GM03348 (cell line): ENCODE results near the gene RPL31.

ENCODE experiments used
- DNase-seq: peaks from one replicate; pipeline ENCODE4 v3.0.0; 2012; ENCODE audit warnings: low spot score

RPL31 gene

DNA sequence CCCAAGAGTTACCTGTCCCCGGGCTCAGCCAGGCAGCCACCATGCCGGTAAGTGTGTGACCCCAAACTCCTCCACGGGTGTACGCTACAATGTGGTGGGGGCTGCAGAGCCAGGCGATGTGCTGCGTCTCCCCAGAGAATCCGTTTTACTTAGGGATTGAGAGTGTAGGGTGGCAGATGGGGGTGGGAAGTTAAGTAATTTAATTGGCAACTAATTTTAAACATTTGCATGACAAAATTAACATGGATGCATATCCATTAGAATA, 26.6 kb upstream of the RPL31 start:
- no peak for DNase-seq

DNA sequence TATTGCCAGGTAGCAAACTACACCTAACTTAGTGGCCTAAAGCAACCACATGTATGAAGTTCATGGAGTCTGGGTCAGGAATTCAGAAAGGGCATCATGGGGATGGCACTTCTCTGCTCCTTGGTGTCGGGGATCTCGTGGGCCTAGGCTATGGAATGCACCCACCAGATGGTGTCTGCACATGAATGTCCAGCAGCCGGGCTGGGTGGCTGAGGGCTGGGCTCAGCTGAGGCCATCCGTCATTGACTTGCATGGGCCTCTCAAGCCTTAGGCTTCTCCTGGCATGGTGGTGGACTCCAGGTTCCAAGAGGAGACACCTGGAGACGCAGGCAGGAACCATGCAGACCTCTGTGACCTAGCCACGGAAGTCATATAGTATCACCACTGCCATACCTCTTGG, 26.0 kb upstream of the RPL31 start:
- no peak for DNase-seq

DNA sequence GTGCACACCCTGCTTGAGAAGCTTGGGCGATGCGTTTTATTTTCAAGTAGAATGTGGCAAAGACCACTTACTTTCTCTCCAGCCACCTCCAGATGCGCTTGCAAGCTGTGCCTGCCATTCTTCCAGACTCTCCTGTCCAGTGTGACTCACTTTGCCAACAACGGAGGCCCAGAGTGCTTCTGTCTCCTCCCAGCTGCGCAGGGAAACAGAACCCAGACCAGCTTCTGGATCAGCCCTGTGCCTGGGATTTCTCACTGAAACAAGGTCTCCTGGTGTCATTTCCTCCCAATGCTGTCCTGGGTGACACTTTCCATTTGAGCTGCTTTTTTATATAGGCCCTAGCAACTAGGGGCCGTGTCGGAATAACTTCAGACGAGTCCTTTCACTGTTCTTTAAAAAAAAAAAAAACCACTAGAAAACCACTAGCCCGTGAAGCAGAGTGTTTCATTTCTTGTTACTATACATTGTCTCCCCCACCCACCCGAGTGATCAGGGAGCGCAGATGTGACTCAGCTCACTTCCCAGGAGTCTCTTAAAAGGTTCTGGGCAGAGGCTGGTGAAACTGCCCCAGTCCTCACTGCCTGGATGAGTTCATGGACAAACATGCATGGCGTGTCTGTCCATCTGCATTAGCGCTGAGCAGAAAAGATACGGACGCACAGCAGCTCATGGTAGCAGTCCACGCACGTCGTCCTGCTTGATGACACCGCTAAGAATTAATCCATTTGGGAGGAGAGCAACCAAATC, 25.3 kb upstream of the RPL31 start:
- no peak for DNase-seq

DNA sequence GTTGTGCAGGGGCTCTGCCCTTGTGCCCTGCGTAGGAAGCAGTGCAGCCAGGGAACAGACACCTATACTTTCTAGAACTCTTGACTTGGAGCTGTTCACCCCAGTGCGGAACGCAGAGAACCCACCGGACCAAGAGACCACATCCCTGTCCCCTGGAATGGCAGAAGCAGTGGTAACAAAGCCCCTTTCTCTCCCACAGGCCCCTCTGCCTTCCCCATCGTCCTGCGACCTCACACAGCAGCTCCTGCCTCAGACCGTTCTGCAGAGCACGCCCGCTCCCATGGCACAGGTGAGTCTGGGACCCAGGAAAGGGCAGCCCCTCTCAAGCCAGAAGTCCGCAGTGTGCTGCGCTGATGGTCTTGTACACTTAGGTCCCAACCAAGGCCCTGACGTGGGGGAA, 24.6 kb upstream of the RPL31 start:
- DNase-seq = no peak

DNA sequence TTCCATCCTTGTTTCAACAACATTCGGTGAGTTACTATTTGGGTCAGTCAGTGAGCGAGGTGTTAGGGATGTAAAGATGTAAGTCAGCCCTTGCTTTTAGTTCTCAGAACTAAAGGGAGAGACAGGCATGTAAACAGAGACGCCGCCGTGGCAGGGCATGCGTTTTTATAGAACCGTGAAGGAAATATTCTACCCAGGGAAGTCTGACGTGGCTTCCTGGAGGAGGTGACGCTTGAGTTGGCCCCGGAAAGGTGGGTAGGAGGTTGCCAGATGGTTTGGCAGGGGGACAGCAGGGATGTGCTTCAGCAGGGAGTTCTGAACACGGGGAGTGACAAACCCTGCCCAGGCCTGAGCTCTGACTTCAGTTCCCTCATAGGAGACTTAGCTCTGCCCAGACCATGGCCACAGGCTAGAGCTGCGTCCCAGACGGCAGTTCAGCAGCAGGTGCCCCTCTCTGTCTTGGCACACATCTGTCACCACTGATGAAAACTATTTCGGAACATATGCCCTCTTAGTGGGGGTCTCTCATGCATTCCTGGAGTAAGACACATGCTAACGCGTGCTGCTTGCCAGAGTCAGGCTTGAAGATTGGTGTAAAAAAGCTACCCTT, 23.4 kb upstream of the RPL31 start:
- DNase-seq = no peak

DNA sequence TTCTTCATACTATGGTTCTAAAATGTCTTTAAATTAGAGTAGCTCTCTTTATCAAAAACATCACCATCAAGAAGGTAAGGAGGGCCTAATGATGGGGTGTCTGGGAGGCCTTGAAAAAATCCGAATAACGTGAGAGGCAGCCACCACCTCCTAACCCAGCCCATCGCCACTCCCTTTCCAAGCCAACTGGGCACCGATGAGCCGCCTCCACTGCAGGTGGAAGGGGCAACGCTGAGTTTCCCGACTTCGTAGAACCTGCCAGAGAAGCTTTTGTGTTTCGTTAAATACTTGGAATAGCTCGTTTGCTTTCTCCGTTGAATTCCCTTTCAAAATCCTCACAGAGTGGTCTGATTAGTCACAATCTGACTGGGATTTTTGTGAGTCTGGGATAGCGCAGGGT, 22.0 kb upstream of the RPL31 start:
- no peak for DNase-seq

DNA sequence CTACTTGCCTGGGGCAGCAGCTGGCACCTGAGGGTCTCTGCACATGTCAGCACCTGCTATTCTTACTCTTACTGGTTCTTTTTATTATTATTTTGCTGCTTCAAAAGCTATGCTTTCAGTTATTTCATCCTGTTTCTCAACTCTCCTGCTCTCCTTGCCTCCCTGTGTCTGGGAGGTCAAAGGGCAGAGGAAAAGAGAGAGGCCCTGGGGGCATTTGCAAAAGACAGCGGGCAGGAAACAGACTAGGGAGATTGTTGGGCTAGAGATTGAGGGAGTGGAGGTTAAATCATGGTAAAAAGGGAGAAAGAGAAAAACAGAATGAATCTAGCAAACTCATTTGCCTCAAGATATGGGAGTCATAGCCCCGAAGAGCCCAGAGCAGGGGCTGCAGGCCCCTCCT, 21.1 kb upstream of the RPL31 start:
- DNase-seq = no peak

DNA sequence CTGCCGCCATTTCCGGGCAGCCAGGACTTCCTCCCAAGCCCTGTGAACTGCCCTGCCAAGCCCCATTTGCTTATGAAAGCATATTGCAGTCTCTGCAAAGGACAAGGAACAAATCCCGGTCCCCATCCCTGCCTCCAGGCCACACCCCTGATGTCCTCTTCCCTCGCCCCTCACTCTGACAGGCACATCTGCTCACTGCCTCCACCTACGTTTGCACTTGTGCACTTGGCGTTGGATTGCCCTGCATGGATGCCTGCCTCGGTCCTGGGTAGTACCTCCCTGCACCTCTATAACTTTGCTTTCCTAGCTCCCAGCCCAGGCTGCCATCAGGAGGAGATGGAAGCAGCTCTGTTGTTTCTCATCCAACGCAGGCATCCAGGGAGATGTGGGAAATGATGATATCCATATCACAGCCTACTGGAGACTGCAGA, 19.6 kb upstream of the RPL31 start:
- no peak for DNase-seq

DNA sequence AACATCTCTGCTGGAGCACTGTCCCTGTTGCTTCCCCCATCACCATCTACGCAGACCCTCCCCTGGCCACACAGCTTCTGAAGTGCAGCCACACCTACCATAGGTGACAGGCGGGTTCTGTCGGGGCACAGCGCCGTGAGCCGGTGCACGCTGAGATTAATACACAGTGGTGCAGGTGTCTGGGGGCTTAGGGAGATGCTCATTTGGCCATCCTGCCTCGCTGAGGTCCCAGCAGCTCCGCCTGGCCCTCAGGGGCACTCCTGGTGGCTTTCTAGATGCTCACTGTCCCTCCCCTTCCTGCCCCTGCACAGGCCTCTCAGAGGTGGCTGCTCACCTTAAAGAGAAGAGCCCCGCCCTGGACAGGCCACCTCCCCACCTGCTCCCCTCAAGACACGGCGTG, 18.9 kb upstream of the RPL31 start:
- no peak for DNase-seq

DNA sequence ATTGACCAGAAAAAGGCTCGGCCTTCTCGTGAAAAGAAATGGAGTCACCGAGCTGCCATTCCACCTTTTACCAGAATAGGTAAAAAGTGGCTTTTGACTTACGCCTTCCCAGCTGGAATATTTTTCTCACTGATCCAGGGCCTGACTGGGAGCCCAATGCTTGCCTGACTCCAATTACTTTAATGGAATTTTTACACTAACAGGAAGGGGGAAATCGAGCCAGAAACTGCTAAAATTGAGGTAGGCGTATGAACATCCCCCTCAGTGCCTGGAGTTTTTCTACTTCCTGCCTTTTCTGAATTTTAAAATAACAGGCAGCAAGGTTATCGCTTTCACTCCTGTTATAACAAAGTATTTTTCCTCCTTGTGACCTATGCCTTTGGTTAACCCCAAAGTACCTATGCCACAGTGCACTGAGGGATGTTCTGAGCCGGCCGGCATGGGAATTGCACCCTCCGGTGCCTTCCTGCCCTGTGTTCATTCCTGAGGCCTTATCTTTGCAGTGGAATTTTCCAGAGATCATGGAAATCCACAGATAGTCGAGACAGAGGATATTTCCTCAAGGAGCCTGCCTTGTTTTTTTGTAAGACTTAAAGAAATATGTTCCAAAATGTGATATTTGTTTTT, 18.3 kb upstream of the RPL31 start:
- no peak for DNase-seq

DNA sequence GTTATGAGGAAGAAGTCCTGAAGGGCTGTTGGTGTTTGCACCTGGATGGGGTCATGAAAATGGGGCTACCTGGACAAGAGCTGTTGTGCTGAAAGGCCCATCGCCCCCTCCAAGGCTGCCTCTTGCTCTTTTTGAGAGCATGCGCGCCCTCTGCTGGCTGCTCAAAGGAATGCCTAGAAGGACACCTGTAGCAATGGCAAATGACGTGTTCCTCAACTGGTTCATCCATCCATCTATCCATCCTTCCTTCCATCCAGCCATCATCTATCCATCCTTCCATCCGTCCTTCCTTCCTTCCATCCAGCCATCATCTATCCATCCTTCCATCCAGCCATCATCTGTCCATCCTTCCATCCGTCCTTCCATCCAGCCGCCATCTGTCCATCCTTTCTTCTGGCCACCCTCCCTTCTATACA, 17.2 kb upstream of the RPL31 start:
- peak; percentile 79 for DNase-seq

DNA sequence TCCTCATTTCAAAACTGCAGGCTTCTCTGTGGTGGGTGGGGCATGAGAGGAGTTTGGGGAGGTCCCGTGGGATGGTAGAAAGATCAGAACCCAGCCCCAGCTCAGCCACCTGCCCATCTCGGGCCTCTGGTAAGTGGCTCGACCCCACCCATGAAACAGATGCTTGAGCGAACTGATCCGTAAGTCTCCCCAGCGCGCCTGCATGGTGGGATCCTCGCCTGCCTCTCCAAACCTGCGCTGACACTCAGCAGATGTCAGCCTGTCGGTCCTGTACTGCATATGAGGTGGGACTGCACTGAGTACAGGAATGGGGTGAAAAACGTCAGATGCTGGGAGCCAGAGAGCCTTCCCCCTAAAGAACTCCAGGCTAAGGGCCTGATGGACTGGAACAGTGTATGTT, 15.9 kb upstream of the RPL31 start:
- no peak for DNase-seq

DNA sequence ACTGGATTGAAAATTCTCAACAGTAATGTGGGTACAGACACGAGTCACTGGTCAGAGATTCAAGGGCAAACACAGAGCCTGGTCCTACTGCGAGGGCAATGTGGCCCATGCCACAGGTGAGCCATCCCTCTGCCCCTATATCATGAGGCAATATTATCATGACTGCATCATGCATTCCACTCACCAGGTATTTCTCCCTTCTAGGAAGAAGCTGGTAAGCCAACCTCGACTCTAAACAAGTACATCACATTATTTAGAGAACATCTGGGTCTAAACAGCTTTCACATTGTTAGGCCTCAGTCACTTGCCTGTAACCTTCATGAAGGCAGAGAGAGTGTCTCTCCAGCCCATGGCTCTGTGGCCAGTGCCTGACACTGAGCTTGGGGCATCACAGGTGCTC, 14.6 kb upstream of the RPL31 start:
- no peak for DNase-seq

DNA sequence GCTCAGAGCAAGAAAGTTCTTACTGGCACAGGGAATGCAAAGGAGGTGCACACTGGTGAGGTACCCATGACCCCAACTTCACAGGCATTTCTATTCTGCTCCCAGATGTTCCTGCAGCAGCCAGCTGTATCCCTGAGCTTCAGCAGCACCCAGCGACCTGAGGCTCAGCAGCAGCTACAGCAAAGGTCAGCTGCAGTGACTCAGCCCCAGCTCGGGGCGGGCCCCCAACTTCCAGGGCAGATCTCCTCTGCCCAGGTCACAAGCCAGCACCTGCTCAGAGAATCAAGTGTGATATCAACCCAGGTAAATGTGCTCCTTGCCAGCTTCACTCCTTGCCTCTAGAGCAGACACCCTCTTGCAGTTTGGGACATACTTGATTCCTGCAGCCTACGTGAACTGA, 14.1 kb upstream of the RPL31 start:
- DNase-seq = no peak

DNA sequence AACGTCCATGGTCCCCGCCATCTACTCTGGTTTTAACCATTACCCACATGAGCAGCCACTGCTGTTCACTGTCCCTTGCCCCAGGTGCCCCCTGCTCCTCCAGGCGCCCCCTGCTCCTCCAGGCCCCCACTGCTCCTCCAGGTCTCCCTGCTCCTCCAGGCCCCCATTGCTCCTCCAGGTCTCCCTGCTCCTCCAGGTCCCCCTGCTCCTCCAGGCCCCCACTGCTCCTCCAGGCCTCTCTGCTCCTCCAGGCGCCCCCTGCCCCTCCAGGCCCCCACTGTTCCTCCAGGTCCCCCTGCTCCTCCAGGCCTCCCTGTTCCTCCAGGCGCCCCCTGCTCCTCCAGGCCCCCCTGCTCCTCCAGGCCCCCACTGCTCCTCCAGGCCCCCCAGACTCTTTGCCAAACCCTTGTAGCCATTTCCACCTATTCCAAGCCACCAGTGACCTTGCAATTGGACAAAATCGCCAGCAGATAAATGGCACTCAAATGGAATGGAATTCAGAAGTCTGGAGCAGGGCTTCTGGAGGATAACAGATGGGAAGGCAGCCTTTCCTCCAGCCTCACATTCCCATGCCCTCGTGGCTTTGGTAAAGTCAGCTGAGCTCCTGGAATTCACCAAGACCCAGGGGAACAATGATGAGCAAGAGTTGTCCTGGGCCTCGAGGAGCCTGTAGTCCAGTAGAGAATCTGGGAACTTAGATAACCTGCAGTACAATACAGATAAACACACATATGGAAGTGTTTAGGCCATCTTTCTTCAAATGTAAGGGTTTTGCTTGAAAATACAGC, 13.3 kb upstream of the RPL31 start:
- DNase-seq = peak; percentile 69

DNA sequence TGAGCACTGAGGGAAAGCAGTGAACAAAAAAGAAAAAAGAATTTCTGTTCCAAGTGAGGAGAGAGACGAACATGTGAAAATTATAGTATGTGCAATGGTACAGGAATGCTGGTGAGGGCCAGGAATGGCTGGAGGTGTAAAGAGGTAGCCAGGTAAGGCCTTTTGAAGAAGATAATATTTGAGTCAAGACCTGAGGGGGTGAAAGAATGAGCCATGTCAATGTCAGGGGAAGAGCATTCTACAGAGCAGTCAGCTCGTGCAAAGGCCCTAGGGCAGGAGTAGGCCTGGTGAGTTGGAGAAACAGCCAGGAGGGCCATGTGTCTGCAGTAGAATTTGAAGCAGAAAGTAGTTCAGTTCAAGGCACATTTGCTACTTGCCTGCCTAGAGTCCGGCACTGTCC, 12.4 kb upstream of the RPL31 start:
- DNase-seq = no peak

DNA sequence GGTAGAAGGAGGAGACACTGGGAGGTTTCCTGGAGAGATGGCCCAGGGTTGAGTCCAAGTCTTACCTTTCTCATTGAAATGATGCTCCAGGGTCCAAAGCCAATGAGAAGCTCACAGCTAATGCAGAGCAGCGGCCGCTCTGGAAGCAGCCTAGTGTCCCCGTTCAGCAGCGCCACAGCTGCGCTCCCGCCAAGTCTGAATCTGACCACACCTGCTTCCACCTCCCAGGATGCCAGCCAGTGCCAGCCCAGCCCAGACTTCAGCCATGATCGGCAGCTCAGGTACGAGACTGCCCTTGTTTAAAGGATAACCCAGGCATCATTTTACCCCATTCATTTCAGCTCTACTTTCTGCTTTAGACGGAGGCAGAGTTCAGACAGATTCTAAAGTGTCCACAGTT, 11.9 kb upstream of the RPL31 start:
- DNase-seq = no peak

DNA sequence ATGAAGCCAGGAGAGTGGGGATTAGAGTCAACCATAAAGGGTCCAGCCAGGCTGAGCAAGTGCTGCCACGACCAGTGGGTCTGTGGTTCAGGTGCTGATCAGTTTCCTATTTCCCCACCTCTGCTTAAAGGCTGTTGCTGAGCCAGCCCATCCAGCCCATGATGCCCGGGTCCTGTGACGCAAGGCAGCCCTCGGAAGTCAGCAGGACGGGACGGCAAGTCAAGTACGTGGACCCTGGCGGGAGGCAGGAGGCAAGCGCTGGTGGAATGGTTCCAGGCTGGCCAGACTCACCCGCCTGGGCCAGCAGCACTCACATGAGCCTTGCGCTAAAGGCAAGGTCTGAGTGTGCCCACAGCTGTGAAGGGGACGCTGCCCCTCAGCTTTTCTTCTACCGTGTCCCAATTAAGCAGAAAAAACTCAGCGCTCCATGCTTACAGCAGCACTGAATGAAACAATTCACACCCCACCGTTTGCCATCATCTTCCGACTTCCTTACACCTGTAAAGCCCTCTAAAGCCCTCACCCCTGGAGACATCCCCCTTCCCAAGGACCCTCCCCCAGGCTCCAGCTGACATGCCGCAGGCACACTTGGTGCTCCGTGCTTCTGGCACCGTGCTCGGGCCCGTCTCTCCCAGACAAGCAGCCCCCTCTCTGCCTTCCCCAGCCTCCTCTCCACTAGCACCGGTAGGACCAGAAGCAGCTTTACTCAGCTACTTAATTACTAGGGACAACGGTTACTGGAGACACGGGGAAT, 11.3 kb upstream of the RPL31 start:
- no peak for DNase-seq

DNA sequence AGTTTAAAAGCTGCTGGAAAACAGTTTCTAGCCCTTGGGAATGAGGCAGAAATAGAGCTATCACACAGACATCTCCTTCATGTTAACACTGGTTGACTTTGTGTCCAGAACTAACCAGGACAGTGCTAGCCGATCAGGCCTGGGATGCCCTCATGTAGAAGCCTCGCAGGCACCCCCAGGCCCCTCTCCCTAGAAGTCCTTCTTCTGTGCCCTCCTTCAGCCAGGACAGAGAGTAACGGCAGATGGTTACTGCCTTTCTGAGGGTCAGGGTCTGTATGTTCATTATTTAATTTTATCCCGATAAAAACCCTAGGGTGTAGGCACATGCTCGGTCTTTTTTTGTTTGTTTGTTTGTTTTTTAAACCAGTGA, 10.7 kb upstream of the RPL31 start:
- no peak for DNase-seq

DNA sequence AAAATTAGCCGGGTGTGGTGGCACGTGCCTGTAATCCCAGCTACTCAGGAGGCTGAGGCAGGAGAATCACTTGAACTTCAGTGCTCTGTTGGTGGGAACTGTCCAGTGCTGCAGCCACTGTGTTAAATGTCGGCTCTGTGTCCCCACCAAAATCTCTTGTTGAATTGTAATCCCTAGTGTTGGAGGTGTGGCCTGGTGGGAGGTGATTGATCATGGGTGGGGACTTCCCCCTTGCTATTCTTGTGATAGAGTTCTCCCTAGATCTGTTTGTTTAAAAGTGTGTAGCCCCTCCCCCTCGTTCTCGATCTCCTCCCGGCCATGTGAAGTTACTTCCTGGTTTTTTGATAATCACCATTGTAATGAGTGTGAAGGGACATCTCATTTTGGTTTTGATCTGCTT, 9.8 kb upstream of the RPL31 start:
- DNase-seq = no peak

DNA sequence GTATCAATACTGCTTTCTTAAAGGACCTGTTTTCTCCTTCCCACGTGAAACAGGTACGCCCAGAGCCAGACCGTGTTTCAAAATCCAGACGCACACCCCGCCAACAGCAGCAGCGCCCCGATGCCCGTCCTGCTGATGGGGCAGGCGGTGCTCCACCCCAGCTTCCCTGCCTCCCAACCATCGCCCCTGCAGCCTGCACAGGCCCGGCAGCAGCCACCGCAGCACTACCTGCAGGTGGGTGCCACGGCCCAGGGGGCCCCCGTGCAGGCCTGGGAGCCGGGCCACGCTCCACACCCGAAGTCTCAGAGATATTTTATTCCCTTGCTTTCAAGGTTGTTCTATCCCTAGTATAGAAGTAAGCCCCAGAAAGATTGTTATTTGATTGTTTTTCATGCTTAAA, 8.8 kb upstream of the RPL31 start:
- no peak for DNase-seq

DNA sequence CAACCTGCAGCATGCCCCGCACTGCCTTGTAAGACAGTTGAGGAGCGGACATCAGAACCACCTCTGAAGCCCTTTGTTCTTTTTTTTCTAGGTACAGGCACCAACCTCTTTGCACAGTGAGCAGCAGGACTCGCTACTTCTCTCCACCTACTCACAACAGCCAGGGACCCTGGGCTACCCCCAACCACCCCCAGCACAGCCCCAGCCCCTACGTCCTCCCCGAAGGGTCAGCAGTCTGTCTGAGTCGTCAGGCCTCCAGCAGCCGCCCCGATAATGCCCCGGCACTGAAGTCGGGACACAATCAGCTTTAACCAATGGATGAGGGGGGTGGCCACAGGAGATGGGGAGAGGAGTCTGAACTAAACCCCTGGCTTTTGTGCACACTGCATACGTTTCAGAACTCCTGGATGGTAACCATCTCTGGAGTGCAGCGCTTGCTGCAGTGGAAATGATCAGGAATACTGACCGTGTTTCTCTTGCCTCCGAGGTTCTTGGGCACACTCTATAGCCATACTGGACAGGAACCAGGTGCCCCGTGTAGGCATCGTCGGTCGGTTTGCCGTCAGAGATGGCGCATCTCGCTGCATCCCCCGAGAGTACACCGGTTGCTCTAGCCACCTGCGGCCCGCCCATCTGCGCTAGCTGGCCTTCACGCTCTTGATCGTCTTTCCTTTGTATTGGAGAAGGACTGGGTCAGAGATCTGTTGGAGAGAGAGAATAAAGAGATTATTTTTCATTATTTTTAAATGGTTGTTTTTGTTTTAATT, 6.6 kb upstream of the RPL31 start:
- DNase-seq = no peak
